Activated T-helper 9 cell treated with anti-CD3 and anti-CD28 coated beads, Interleukin-2, amount 50 U/mL, for 16 hours (primary cell): ENCODE results near the gene FAM20A.
"Not testable (repeated sequence)": the region's sequence is repeated elsewhere in the genome, so short reads cannot be mapped to it uniquely, and the experiment has no call there.

Source experiments
- DNase-seq: peaks from one replicate; pipeline ENCODE4 v3.0.0-alpha.2; 2020; ENCODE audit warnings: low read depth

FAM20A gene

DNA sequence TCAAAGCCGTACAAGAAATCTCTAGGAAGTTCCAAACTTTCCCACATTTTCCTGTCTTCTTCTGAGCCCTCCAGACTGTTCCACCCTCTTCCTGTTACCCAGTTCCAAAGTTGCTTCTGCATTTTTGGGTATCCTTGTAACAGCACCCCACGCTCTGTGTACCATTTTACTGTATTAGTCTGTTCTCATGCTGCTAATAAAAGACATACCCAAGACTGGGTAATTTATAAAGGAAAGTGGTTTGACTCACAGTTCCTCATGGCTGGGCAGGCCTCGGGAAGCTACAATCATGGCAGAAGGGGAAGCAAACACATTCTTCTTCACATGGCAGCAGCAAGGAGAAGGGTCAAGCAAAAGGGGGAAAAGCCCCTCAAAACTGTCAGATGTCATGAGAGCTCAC, 82.1 kb downstream of the FAM20A start:
- DNase-seq, result not testable (repeated sequence)

DNA sequence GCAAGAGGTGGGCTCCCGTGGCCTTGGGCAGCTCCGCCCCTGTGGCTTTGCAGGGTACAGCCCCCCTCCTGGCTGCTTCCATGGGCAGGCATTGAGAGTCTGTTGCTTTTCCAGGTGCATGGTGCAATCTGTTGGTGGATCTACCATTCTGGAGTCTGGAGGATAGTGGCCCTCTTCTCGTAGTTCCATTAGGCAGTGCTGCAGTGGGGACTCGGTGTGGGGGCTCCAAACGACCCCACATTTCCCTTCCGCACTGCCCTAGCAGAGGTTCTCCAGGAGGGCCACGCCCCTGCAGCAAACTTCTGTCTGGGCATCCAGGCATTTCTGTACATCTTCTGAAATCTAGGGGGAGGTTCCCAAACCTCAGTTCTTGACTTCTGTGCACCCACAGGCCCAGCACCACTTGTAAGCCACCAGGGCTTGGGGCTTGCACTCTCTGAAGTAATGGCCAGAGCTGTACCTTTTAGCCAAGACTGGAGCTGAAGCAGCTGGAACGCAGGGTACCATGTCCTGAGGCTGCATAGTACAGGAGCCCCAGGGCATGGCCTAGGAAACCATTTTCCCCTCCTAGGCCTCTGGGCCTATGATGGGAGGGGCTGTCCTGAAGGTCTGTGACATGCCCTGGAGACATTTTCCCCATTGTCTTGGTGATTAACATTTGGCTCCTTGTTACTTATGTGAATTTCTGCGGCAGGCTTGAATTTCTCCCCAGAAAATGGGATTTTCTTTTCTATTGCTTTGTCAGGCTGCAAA, 82.9 kb downstream of the FAM20A start:
- no peak for DNase-seq

DNA sequence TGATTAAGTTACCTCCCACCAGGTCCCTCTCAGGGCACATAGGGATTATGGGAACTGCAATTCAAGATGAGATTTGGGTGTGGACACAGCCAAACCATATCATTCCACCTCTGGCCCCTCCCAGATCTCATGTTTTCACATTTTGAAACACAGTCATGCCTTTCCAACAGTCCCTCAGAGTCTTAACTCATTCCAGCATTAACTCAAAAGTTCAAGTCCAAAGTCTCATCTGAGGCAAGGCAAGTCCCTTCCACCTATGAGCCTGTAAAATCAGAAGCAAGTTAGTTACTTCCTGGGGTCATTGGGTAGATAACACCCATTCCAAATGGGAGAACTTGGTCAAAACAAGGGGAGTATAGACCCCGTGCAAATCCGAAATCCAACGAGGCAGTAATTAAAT, 83.6 kb downstream of the FAM20A start:
- not testable (repeated sequence) for DNase-seq

DNA sequence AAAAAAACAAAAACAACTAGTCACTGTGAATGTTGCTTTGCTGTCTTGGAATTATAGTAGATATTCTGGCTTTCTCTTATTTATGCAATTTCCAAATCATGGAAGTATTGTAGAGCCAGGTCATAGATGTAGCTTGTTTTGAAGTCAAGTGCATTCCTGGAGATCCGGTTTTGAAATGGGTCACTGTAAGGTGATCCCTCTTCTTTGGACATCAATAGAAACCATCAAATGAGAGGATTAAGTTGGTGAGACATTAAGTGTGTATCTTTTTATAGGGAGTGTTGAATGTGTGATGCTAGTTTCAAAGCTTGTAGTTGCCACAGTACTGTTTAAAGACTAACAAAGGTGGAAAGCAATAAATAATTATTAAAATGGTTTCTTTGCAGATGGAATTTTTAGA, 84.4 kb downstream of the FAM20A start:
- DNase-seq, result no peak

DNA sequence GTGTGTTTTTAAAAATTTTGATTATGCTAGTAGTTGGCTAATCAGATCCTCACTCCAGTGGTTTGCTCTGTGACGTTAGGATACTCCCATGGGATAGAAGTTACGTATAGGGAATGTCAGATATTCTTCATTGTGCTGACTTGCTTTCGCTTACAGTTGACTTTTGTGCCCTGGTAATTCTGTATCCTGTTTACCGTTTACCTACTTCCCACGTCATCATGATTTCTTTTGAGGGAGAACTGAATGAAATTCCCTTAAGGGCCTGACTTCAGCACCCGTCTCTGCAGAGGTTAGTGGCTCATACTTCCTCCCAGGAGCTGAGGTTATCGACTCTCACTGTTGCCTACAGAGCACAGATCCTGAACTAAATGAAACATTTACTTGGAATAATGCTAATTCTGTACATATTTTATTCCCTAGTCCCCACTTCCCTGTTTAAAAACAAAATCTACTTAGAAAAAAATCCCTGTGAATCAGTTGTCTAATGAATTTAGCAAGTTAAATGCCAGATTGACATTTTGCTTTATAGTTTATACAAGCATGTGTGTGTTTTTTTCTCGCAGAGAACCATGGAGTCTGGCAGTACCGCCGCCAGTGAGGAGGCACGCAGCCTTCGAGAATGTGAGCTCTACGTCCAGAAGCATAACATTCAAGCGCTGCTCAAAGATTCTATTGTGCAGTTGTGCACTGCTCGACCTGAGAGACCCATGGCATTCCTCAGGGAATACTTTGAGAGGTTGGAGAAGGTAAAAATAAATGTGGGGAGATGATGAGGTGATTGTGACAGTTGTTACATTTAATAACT, 86.1 kb downstream of the FAM20A start:
- no peak for DNase-seq

DNA sequence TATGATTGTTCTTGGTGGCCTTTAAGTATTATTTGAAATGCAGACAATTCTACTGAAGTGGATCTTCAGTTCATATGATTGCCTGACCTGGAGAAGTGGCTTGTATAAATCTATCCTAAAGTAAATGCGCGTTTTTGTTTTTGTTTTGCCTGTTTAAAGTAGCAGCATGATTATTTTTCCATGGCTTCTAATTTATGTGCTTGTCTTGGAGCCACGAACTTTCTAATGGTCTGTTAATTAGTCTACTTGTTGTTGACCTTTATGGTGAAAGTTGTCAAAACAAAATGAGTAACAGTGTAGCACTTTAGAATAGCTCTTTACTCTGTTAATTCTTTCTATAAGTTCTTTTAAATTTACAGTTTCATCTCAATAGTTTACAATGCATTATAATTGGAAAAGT, 87.2 kb downstream of the FAM20A start:
- no peak for DNase-seq

DNA sequence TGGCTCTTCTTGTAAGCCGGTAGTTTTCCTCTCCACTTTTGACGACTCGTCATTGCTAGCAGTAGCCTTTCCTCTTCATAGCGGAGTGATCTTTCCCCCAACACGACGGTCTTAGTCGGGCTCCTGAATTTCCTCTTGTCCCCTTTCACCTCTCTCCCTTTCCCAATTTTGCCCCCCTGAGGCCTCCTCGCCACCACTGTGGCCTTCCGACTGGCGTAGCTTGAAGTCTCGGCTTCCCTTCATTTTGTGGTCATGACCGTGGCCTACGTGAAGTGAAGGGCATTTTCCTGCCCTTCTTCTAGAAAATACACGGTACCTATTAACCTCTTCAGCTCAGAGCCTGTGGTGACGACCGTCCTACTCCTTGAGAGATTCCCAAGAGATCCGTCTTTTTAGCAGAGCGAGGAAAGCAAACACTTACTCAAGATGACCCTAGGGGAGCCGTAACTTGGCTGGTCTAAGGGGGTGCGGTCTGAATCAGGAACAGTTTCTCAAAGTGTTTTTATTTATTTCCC, 88.2 kb downstream of the FAM20A start:
- no peak for DNase-seq

DNA sequence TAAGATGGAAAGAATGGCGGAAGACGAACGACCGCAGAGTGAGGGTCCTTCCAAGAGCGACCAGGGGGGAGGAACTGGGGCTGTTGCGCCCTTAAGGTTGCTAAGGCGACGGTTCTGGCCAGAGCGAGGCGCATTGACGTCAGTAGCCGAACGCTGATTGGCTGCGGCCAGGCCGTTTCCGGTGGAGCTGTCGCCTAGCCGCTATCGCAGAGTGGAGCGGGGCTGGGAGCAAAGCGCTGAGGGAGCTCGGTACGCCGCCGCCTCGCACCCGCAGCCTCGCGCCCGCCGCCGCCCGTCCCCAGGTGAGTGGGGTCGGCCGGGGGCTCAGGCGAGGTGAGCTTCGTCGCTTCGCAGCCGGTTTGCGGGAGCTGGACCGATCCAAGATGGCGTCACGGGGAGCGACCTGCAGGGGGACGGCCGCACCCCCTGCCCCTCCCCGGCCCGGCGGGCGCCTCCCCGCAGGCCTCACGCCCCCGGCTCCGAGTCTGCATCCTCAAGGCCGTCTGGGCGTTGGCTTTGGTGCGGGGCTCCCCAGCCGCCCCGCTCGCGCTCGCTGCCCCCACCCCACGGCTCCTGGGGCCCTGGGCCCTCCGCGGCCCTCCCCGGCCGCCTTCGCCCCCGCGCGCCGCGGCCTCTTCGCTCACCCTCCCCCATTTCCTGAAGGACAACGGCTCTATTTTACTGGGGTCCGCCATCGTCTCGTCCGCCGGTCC, 88.8 kb downstream of the FAM20A start, which contains the start of gene PRKAR1A:
Gene PRKAR1A, plus strand, starts transcription at position 184 of the 713 bp plus-strand sequence. CDS start 2,970 bp downstream, outside the sequence.
- DNase-seq, result peak; percentile 85

DNA sequence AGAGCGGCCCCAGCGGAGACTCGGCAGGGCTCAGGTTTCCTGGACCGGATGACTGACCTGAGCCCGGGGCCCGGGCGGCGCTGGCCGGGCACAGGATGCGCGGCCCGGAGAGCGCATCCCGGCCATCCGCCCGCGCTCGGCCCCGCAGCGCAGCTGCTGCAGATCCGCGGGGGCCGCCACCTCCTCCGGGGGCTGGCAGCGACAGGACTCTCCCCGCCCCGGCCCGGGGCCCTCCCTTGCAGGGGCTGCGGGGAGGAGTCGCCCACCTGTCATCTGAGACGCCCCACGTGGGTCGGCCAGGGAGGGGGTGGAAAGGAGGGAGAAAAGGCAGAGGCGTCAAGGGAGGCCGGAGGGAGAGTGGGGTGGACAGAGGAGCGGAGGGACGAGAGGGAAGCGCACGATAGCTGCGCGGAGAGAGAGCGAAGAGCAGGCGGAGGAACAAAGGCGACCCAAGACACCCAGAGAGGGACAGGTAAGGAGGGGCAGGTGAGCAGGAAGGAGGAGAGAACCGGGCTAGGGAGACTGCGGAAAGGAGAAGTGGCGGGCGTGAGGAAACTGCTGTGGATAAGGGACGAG, 89.4 kb downstream of the FAM20A start:
- peak; percentile 48 for DNase-seq

DNA sequence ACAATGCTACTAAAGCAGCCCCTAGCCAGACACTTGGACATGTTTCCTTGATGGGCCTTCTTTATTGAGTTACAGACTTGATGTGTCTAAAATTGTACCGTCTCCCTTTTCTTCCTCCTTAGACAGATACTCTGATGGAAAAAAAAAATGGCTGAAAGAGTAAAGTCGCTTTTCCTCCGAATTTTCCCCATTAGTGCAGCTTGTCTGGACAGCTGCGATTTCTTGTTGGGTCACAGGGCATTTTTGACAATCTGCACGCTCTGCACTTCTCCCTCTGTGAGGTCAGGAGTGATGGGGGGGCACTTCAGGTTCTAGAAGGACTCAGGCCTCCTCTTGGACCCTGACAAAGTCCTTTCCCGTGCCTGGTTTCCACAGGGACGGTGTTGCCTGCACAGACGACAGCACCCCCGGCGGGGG, 89.9 kb downstream of the FAM20A start:
- DNase-seq, result no peak

DNA sequence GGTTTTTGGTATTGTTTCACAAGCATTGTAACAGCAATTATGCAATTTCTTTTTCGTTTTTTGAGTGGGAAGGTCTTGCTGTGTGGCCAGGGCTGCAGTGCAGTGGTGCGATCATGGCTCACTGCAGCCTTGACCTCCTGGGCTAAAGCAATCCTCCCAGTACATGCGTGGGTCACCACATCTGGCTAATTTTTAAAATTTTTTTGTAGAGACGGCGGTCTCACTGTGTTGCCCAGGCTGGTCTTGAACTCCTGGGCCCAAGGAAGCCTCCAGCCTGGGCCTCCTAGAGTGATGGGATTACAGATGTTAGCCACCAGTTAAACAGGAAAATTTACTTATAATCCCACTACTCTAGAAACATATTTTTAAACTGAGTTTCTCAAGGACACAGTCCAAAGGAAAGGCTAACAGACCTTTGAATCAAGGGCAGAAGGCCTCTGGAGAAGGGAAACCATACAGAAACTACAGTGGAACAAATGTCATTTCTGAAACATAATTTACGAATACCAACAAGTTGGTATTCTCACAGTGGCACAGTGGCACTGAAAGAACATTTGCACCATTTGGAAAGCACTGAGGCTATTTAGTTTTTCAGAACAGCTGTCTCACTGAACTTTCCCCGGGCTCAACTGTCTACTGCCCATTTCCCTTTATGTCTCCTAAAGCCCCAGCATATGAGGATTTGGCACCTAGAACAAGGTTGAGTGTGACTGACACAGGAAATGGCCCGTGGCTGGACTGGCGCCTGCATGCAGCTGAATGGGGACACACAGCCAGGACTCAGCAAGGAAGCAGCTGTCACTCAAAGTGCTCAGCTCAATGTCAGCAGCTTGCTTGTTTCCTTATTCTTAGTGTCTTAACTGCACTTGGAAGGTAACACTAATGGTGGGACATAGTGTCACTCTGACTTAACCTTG, 91.8 kb downstream of the FAM20A start:
- no peak for DNase-seq

DNA sequence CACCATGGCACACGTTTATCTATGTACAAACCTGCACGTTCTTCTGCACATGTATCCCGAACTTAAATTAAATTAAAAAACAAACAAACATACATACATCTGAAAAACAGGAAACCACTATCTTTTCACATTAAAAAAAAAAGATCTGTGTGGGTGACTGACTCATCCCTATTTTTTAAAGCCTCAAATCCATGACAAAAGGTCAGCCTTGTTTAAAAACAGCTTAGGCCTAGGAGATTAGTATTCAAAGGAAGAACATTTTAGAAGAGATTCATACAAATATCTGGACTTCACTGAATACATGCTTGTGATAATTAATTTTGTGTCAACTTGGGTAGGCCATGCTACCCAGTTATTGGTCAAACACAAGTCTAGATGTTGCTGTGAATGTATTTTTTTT, 93.6 kb downstream of the FAM20A start:
- DNase-seq, result no peak

DNA sequence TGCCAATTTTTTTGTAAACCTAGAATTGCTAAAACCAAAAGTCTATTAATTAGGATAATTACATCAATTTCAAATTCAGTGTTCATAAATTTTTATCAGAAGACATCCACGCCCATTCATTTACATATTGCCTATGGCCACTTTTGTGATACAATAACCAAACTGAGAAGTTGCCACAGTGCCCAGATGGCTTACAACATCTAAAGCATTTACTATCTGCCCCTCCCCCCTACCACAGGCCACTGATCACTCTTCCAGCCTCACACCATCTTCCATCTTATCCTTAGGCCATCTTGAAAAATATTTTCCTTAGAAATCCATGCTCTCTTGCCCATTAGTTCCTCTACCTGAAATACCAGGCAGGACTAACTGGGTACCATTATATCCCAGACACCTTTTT, 95.2 kb downstream of the FAM20A start:
- no peak for DNase-seq

DNA sequence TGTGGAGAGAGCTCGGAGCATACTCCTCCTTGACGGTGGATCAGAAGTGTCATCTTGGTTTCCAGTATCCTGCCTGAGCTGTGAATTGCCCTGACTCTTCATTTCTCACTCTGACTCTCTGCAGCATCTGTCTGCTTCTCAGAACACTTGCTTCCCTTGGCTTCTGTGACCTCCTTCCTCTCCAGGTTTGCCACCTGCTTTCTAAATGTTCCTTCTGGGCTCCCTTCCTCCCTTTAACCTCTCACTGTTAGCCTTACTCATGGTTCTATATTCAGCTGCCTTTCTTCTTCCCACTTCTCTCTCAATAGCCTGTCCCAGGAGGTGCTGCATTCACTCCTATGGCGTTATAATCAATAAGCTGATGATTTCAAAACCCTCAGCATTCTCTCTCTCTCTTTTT, 100.1 kb downstream of the FAM20A start:
- no peak for DNase-seq

DNA sequence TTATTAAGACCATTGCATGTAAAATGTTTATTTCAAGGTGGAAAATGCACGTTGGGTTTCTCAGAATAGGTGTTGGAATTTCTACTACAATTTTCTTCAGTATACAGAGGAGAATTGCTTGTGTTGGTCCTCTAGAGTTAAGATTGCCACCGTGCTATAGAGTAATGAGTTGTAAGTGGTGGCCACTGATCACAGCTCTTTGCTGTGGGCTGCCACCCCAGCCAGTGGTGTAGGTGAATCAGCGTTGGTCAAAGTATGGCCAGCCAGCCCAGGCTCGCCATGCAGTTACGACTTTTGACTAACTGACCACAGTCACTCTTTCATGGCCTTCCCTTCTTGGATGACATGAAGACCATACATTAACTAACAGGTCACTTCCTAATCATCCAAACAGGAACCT, 101.6 kb downstream of the FAM20A start:
- DNase-seq, result no peak

DNA sequence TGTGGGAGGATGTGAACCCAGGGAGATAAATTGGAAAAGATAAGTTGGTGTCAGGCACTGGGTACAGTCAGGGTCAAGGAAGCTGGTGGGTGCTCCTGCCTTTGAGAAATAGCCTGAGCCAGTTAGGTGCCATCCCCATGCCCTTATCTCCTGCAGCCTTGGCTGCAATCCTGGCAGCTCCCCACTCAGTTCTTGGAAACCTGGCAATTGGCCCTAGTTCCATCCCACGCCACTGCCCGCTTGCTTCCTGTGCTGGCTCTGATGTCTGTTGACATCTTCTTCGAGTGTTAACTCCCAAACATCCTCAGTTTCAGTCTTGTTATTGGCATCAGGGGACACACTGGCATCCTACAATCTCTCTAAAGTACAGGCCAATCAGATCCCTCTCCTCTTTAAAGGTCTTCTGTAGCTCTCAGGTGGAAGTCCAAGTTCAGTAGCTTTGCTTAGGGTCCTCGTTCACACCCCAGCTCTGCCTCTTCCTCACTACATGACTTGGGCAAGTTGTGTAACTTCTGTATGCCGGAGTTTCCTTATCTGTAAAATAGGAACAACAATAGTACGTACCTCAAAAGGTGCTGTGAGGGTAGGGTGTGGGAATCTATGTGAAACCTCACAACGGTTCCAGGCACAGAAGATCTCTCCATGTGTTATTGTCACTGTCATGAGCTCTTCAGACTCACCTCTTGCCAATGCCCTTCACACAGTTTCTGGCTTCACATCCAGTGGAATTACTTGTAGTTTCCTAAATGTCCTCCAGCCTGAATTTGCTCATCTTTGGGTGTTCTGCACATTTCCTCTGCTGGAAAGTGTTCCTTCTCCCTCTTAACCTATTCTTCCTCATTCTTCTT, 102.5 kb downstream of the FAM20A start:
- DNase-seq, result no peak

DNA sequence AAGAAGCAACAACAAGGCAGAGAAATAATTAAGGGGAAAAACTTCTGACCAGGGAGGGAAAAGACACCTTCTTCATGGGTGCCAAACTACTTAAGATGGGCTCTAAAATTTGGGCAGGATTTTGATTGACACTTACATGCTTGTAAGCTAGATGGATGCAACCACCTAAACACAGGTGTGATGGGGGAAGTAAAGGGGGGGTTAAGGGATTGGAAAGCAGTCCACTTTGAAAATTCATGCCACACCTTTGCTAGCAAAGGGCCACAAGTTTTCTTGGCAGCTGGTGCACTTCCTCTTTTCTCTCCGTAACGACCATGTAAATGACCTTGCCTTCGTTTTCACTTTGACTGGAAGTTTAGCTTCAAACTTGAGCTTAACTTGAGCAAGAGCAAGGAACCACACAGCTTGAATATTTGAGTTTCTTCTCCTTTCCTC, 103.3 kb downstream of the FAM20A start:
- DNase-seq, result no peak

DNA sequence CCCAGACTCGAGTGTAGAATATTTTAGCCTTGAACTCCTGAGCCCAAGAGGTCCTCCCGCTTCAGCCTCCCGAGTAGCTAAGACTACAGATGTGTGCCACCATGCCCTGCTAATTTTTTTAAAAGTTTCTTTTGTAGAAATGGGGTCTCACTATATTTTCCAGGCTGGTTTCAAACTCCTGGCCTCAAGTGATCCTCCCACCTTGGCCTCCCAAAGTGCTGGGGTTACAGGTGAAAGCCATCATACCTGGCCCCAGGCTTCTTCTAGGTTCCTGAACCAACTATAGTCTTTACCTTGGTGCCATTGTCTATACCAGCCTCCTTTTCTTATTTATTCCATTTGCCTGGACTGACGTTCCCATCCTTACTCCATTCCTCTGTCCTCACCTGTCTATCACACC, 106.1 kb downstream of the FAM20A start:
- no peak for DNase-seq

DNA sequence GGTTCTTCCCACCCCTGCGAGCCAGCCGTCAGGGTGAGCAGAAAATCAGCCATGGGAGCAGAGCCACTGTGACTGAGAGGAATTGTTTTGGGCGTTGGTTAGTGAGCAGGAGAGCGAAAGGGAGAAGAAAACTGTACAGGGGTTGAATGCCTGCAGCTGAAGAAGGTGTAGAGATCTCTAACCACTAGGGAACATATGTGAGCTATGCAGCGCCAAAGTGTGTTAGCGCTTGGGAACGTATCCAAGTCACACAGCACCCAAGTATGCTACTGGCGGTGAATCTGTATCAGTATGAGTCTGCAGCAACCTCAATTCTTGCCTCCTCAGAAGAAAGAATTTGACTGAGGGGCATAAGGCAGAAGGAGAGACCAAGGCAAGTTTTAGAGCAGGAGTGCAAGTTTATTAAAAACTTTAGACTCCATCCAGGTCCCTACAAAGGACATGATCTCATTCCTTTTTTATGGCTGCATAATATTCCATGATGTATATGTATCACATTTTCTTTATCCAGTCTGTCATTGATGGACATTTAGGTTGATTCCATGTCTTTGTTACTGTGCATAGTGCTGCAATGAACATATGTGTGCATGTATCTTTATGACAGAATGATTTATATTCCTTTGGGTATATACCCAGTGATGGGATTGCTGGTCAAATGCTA, 108.6 kb downstream of the FAM20A start:
- not testable (repeated sequence) for DNase-seq
